GM21367 (cell line): ENCODE results near the gene GALNT10.

ENCODE experiments used
- ATAC-seq: cut with Tn5 transposase; IDR thresholded peaks from one replicate; pipeline ENCODE4 v1.9.1; 2021; ENCODE audit not compliant: unreplicated experiment

Gene GALNT10

GRCh38 chr5:154202379-154203260 lies 12.1 kb downstream of the GALNT10 start:
- peak; percentile 86 for ATAC-seq

- no peak for ATAC-seq
Observed at GRCh38 chr5:154203798-154204578, 13.5 kb downstream of the GALNT10 start.

- no peak for ATAC-seq
Observed at GRCh38 chr5:154205441-154206117, 15.0 kb downstream of the GALNT10 start.

- no peak for ATAC-seq
Observed at GRCh38 chr5:154206311-154206710, 15.8 kb downstream of the GALNT10 start.

- no peak for ATAC-seq
Observed at GRCh38 chr5:154207204-154207603, 16.7 kb downstream of the GALNT10 start.

GRCh38 chr5:154209591-154210081 lies 19.1 kb downstream of the GALNT10 start:
- no peak for ATAC-seq

- ATAC-seq = no peak
Observed at GRCh38 chr5:154210163-154210562, 19.6 kb downstream of the GALNT10 start.

- no peak for ATAC-seq
Observed at GRCh38 chr5:154211641-154212390, 21.3 kb downstream of the GALNT10 start.

GRCh38 chr5:154213592-154213991 lies 23.1 kb downstream of the GALNT10 start:
- ATAC-seq = no peak

- ATAC-seq = no peak
Observed at GRCh38 chr5:154214371-154215106, 24.0 kb downstream of the GALNT10 start.

GRCh38 chr5:154215571-154216325 lies 25.2 kb downstream of the GALNT10 start:
- no peak for ATAC-seq

GRCh38 chr5:154217462-154217861 lies 26.9 kb downstream of the GALNT10 start:
- ATAC-seq = no peak

- ATAC-seq = no peak
Observed at GRCh38 chr5:154218786-154219185, 28.3 kb downstream of the GALNT10 start.

GRCh38 chr5:154220625-154221024 lies 30.1 kb downstream of the GALNT10 start:
- ATAC-seq = no peak

- ATAC-seq = peak; percentile 68
Observed at GRCh38 chr5:154221371-154221896, 30.9 kb downstream of the GALNT10 start.

GRCh38 chr5:154222414-154222813 lies 31.9 kb downstream of the GALNT10 start:
- ATAC-seq = no peak

GRCh38 chr5:154223320-154223719 lies 32.8 kb downstream of the GALNT10 start:
- no peak for ATAC-seq

GRCh38 chr5:154227090-154227489 lies 36.6 kb downstream of the GALNT10 start:
- no peak for ATAC-seq

- ATAC-seq = peak; percentile 92
Observed at GRCh38 chr5:154228696-154229095, 38.2 kb downstream of the GALNT10 start.
